HG03469 (cell line): ENCODE data around the gene CCDC192.
"Not testable (repeated sequence)": the region's sequence is repeated elsewhere in the genome, so short reads cannot be mapped to it uniquely, and the experiment has no call there.

Source experiments
- ATAC-seq: cut with Tn5 transposase; IDR thresholded peaks from one replicate; pipeline ENCODE4 v1.9.1; 2021; ENCODE audit warnings: mild to moderate bottlenecking, moderate library complexity, moderate number of reproducible peaks; ENCODE audit not compliant: unreplicated experiment

The CCDC192 gene, protein sequence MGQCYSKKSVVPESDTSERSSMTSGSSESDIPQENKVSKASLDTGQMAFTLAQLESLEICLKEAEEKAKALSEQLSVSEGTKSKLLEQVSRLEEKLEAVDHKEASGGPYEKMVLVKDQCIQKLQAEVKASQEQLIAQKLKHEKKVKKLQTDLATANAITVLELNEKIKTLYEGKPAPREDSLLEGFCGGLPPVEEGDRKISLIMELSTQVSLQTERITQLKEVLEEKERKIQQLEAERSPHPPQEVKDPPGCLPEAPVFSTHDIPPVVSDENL

GRCh38 chr5:127702926-127703561 is at the start of gene CCDC192:
Gene CCDC192 (plus strand): TSS chr5:127703391. CDS start chr5:127703446, 55 bp downstream.
- ATAC-seq = no peak

- ATAC-seq = no peak
Measured at GRCh38 chr5:127656825-127657224, 46.4 kb upstream of the CCDC192 start.

- ATAC-seq = no peak
Measured at GRCh38 chr5:127660047-127660733, 43.0 kb upstream of the CCDC192 start.

DNA sequence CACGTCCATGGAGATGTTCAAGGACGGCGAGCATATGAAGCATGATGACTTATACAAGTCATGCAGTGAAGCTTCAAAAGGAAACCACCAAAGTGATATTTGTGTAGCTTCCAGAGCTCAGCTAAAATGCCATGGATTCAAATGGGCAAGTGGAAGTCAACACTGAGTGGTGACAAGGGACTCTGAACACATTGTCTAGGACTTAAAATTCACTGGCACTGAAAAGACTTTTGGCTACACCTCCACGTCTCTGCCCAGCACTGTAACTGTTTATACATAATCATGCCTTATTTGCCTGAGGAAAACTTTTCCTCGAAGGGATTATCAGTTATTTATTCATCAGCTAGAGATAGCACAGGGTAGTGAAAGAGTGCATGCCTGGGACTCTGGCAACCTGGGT is 39.1 kb upstream of the CCDC192 start:
- no peak for ATAC-seq

- ATAC-seq = no peak
Measured at GRCh38 chr5:127665641-127666040, 37.5 kb upstream of the CCDC192 start.

DNA sequence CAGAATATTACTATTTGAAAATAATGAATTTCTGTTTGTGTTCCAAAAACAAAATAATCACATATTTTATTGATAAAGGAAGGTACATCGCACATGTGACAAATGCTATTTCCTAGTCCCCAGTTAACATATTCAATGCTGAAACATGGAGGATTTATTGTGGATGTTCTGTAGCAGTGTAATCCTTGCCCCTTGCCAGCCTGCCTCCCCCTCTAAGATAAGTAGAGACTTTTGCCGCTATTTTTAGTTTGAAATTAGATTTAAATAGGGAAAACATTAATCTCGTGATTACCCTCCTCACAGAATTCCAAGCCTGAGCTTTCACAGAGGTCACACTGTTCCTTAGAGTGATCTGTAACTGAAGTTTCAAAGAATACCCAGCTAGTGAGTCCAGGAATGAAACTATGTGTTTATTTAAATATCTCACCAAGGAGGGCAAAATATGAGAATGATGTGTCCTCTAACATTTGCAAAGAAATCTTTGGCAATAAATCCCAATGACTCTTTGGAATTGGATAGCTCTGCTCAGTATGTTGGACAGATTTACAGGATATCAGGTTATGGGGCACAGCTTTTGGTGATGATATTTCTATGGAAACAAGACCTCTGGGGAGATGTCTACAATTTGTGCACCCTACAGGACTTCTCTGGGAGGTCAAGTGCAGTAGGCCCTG is 37.0 kb upstream of the CCDC192 start:
- no peak for ATAC-seq

GRCh38 chr5:127667926-127668325 is 35.3 kb upstream of the CCDC192 start:
- no peak for ATAC-seq

DNA sequence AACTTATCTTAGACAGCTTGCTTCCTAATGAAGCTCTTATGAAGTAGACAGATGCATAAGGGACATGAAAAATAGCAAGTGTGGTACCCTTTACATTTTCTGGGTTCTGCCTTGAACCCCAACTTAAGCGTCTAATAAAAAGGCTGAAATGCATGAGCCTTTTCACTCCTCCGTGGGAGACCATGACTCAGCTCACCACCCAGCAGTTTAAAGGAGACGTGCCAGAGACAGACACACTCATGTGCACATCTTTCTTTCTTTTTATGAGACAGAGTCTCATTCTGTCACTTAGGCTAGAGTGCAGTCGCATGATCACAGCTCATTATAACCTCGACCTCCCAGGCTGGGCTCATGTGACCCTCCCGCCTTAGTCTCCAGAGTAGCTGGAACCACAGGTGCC is 32.0 kb upstream of the CCDC192 start:
- no peak for ATAC-seq

- ATAC-seq = no peak
Measured at GRCh38 chr5:127673117-127673800, 29.9 kb upstream of the CCDC192 start.

- ATAC-seq = not testable (repeated sequence)
Measured at GRCh38 chr5:127676951-127677350, 26.2 kb upstream of the CCDC192 start.

GRCh38 chr5:127679691-127680330 is 23.4 kb upstream of the CCDC192 start:
- not testable (repeated sequence) for ATAC-seq

GRCh38 chr5:127680595-127680994 is 22.6 kb upstream of the CCDC192 start:
- no peak for ATAC-seq

- ATAC-seq = no peak
Measured at GRCh38 chr5:127683008-127683407, 20.2 kb upstream of the CCDC192 start.

DNA sequence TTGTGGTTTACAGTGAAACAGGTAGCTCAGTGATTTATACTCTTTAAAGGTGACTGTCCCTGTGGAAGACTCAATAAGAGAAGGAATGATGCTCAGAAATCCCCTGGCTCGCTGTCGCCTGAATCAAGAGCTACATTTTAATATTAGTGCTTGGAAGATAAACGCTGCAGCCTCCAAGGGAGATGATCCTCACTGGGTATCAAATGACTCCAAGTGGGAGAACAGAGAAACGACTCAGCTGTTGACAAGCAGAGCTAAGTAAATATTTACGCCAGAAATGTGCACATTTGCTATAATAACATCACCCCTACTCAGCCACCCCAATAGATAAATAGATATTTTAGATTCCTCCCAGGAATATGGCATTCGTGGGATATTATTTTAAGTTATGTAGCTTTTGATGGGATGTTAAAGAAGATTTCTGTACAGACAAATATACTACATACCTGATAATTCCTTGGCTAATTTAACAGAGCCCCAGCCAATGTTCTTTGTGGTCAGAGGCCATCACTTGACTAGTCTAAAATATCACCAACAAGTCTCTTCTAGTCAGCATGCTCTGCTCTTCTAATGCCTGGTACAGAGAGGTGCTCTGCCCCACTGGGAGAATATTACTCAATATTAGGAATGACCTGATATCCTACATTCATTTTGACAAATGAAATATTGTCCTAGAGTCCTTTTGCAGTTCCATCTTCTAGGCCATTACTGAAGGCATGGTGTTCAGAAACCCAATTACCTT is 18.3 kb upstream of the CCDC192 start:
- ATAC-seq = no peak

DNA sequence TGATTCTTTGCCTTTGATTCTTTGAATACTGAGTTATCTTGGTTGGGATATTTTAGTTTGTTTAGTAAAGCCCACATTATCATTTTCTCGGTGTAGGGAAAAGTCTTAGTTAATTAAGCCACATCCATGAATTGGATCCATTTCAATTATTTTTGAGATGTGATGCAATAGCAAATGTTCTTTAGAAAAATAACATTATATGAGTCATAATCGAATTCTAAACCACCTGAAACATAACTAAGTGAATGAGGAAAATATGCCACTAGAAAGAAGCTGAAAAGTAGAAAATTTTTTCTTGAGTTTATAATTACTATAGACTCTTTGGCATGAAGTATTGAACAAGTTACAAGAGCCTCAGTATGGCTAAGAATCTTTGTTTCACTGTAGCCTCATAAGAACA is 17.5 kb upstream of the CCDC192 start:
- ATAC-seq = no peak

DNA sequence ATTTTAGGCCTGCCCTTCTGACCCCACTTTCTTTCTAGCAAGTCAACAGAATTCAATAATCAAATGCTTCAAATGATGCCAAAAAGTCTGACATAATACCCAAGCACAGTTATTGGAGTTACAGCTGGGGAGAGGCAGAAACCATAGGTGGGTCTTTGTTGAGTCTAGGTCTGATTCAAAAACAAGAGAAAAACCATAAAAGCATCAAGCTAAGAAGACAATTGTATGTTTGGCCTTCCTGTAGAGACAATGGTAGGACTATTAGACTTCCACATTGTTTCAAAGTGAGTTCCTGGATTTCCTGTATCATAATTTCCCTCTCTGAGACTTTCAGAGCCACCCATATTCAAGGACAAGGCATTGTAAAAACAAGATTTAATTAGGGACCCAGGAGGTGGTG is 16.8 kb upstream of the CCDC192 start:
- ATAC-seq = no peak

DNA sequence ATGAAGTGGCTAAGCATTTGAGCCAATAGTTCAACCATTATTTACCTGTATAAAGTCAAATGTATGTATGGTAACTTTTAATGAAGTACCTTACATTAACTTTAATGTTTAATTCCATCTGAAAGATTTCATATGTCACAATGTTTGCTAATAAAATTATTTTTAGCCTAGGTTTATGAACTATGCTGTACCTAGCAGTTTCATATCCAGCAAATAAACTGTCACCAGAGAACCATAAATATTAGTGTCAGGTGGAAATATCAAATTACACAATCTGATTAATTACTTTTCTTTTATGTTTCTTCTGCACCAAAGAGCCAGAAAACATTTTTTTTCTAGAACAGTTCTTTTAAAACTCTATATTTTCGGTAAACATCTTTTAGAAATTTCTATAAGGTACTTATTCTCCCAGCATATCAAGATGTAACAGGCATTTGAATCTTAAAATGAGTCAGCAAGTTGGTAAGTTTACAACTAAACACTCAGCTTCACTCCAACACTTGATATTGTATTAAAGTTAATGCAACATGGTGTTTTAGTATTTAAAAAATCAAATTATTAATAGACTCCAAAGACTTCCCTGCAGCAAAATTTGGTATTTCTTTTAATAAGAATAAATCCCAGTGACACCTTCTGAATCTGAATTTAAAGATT is 8.5 kb upstream of the CCDC192 start:
- ATAC-seq = no peak

GRCh38 chr5:127695346-127695745 is 7.8 kb upstream of the CCDC192 start:
- ATAC-seq = no peak

- no peak for ATAC-seq
Measured at GRCh38 chr5:127696683-127697082, 6.5 kb upstream of the CCDC192 start.
